Mucosa of descending colon (tissue), 3 donors: ENCODE results near the gene CNP. TPM values are rescaled to one million over a fixed set of nuclear protein-coding genes. Genes with fewer than 3 reads are reported as not detected.

Experiments used
- ATAC-seq: fragments of 200-7000 bp; cut with Tn5 transposase; one replicate; pipeline ENCODE4 v1.9.1; 2020; ENCODE audit warnings: mild to moderate bottlenecking, moderate library complexity
- DNase-seq, 3 donors: peaks; one replicate each; pipeline ENCODE4 v3.0.0-alpha.2; 2020
- H3K36me3 ChIP-seq: fragments of 200-600 bp; one replicate; pipeline ENCODE4 v1.8.0; 2021; ENCODE audit warnings: low read depth, mild to moderate bottlenecking
- H3K4me1 ChIP-seq: fragments of 200-600 bp; one replicate; pipeline ENCODE4 v1.8.0; 2021; ENCODE audit warnings: low read depth, mild to moderate bottlenecking
- H3K4me3 ChIP-seq: fragments of 200-600 bp; one replicate; pipeline ENCODE4 v1.8.0; 2021; ENCODE audit warnings: mild to moderate bottlenecking
- H3K9me3 ChIP-seq: fragments of 200-600 bp; one replicate; pipeline ENCODE4 v1.8.0; 2021; ENCODE audit warnings: mild to moderate bottlenecking
- CTCF ChIP-seq: fragments of 200-600 bp; IDR thresholded peaks from one replicate; pipeline ENCODE4 v1.8.0; 2022; ENCODE audit warnings: antibody characterized with exemption, mild to moderate bottlenecking
- intact Hi-C, 2 donors: fragments of 100-400 bp; cut with DNase I in 1 of 2; cut with micrococcal nuclease in 1 of 2; formaldehyde crosslinking; loops; one replicate each; pipeline versions ENCODE4 v1.11.0 to v1.11.1; 2022; cut with DNase I, micrococcal nuclease
- total RNA-seq, 3 donors: library from RNA; stranded (reverse); fragmentation: NEBNext Ultra II Directional in 2 of 3; extraction: Animal tissue kit (Norgen Biotek cat#: 25700) in 2 of 3; gene quantifications; one replicate each; pipeline versions ENCODE4 v1.2.1 to v1.2.4, GENCODE V29; 2021 to 2023
- donor health status: DM: no; HTN: no; CAD: no; lungs with moderate emphysema.
- donor health status: DM: no; HTN: no; CAD: no.
- donor health status: DM: no; HTN: yes; CAD: no.

CNP gene
- total RNA-seq, 3 donors from 2014 or later, result 44.1 to 88.0 (median 51.6) TPM

DNA sequence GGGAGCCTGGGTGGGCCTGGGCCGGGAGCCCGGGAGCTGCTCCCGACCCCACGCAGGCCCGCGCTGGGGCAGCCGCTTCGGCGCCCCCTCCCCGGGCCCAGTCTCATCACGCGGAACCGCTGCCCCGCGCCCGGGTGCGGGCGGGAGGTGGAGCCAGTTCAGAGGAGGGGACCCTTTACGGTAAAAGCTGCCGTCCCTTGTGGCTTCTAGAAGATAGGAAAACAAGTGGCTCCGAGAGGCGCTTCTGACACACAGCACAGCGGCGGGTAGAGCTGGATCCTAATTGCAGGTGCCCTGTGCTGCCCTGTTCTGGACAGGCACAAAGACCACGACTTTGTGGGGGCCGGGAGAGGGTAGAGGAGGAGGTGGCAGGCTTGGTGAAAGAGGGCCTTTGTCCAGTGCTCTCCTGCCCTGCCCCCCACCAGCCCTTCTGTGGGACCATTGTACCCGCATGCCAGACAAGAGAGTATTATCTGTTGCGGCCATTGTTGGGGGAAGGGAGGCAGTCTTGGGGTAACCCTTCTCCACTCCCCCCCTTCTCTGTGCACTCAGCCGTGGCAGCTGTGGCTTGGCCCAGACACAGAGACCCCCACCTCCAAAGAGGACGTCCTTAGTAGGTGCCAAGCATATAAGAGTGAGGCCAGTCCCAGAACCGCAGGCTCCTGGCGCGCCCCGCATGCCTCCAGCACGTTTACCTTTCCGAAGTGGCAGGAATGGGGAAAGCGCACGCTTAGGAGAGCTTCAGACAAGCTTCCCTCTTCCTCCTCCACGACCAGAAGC is 736 bp downstream of the CNP start:
- peak; percentile 11 for ATAC-seq

GRCh38 chr17:41967921-41968578 is 1.5 kb downstream of the CNP start:
- Histone ChIP-seq H3K4me3 (no peak overlapping the region), H3K4me1 (peaks cover 16% of the 10 kb centered on the region), H3K9me3 (no peaks in the 10 kb centered on the region), H3K36me3 (no peaks in the 10 kb centered on the region)
- TF ChIP-seq CTCF, result no peak
- ATAC-seq, result no peak
- intact Hi-C loops, result loop anchor here in 1 of 2 donors (10.0 kb wide), 1 partner anchor 147 kb away; the partner anchor contains the start of gene DHX58
- DNase-seq, result peak in 1 of 3 donors; percentile 65

More for the DNA sequence above, 736 bp downstream of the CNP start:
- no peak for TF ChIP-seq CTCF
- Histone ChIP-seq H3K4me1 (peaks cover 16% of the 10 kb centered on the region), H3K36me3 (no peaks in the 10 kb centered on the region), H3K9me3 (no peaks in the 10 kb centered on the region), H3K4me3 (peak overlapping the region; percentile 38)
- intact Hi-C loops, result loop anchor here in 1 of 2 donors (10.0 kb wide), 1 partner anchor 147 kb away; the partner anchor contains the start of gene DHX58
- peak in 2 of 3 donors; percentile 34 to 61 for DNase-seq

GRCh38 chr17:41968676-41969075 is 2.1 kb downstream of the CNP start:
- peak in 1 of 3 donors; percentile 46 for DNase-seq
- Histone ChIP-seq H3K36me3 (no peaks in the 10 kb centered on the region), H3K9me3 (no peaks in the 10 kb centered on the region), H3K4me1 (peaks cover 16% of the 10 kb centered on the region), H3K4me3 (no peak overlapping the region)
- ATAC-seq, result no peak
- TF ChIP-seq CTCF, result no peak
- intact Hi-C loops, result loop anchor here in 1 of 2 donors (10.0 kb wide), 1 partner anchor 146 kb away; the partner anchor contains the start of gene DHX58

- no peak for TF ChIP-seq CTCF
- DNase-seq (peak in 1 of 3 donors; percentile 7), ATAC-seq (no peak)
- Histone ChIP-seq H3K9me3 (no peaks in the 10 kb centered on the region), H3K4me3 (no peak overlapping the region), H3K36me3 (no peaks in the 10 kb centered on the region), H3K4me1 (peaks cover 11% of the 10 kb centered on the region)
- intact Hi-C loops, result no loop called here
Observed at GRCh38 chr17:41970901-41971331, 4.3 kb downstream of the CNP start.

DNA sequence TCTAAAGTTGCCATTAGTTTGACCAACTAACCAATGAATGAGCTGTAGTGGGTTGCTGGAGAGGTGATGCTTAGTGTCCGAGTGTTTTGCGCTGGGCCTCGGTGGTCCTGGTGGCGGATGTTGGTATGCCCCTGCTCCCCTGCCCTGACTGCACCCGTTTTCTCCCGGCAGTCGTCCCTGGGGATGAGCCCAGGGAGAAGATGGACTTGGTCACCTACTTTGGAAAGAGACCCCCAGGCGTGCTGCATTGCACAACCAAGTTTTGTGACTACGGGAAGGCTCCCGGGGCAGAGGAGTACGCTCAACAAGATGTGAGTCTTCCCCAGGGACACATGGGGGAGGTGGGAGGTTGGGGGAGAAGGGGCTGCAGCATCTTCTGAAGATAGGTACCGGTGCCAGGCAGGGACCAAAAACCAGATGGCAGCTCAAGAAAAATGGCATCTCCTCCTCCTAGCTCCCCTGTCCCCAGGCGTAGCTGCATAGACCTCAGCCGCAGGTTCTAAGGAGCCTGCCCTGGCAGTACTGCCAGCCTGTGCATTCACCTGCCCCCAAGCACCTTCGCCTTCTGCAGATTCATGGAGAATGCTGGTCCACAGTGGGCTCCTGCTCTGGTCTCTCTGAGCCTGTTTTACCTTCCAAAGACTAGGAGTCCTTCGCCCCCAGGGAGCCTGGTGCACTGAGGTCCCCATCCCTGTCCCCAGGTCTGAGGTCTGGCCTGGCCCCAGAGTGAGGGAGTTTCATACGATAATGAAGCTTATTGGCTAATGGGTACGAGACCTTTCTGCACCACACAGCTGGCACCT is 5.3 kb downstream of the CNP start:
- DNase-seq (peak in 1 of 3 donors; percentile 34), ATAC-seq (no peak)
- Histone ChIP-seq H3K36me3 (no peaks in the 10 kb centered on the region), H3K9me3 (no peaks in the 10 kb centered on the region), H3K4me3 (no peak overlapping the region), H3K4me1 (peaks cover 10% of the 10 kb centered on the region)
- intact Hi-C loops, result no loop called here
- TF ChIP-seq CTCF, result no peak
